NOMO-1 treated with DMSO at 0.1 percent for 48 hours (cell line): Measurements from ENCODE around the gene LRRTM4.
A peak's percentile ranks its signal among the peaks of the same experiment; 100 is the strongest.

ENCODE experiments used
- DNase-seq: peaks from one replicate; lab custom pipeline; 2025; ENCODE audit not compliant: unreplicated experiment; lab: John Stamatoyannopoulos, UW

LRRTM4 gene

GRCh38 chr2:77521931-77522470 is at the start of gene LRRTM4:
Gene LRRTM4, minus strand, starts transcription at chr2:77522376.
- peak; percentile 9 for DNase-seq

GRCh38 chr2:77571545-77571944 is 49.4 kb upstream of the LRRTM4 start:
- DNase-seq: no peak

GRCh38 chr2:77567723-77568122 is 45.5 kb upstream of the LRRTM4 start:
- DNase-seq: no peak

- no peak for DNase-seq
These were observed 44.4 kb upstream of the LRRTM4 start for GRCh38 chr2:77566582-77566981.

- DNase-seq: no peak
These were observed 44.0 kb upstream of the LRRTM4 start for GRCh38 chr2:77566131-77566530.

- DNase-seq: no peak
These were observed 30.8 kb upstream of the LRRTM4 start for GRCh38 chr2:77552956-77553355.

GRCh38 chr2:77538031-77538430 is 15.9 kb upstream of the LRRTM4 start:
- DNase-seq: no peak

GRCh38 chr2:77522888-77523287 is 712 bp upstream of the LRRTM4 start:
- DNase-seq: no peak

- DNase-seq: no peak
These were observed 656 bp downstream of the LRRTM4 start for GRCh38 chr2:77521548-77521891.

GRCh38 chr2:77520641-77521547 is 1.3 kb downstream of the LRRTM4 start:
- DNase-seq: no peak

GRCh38 chr2:77519888-77520506 is 2.2 kb downstream of the LRRTM4 start:
- no peak for DNase-seq

GRCh38 chr2:77519164-77519887 is 2.9 kb downstream of the LRRTM4 start:
- DNase-seq: no peak

- DNase-seq: no peak
These were observed 3.9 kb downstream of the LRRTM4 start for GRCh38 chr2:77518311-77518710.

GRCh38 chr2:77513191-77513590 is 9.0 kb downstream of the LRRTM4 start:
- no peak for DNase-seq

GRCh38 chr2:77512507-77512906 is 9.7 kb downstream of the LRRTM4 start:
- DNase-seq: no peak

GRCh38 chr2:77508511-77508910 is 13.7 kb downstream of the LRRTM4 start:
- no peak for DNase-seq

- DNase-seq: no peak
These were observed 14.5 kb downstream of the LRRTM4 start for GRCh38 chr2:77507657-77508056.

GRCh38 chr2:77488141-77488540 is 34.0 kb downstream of the LRRTM4 start:
- no peak for DNase-seq

GRCh38 chr2:77487074-77487803 is 34.9 kb downstream of the LRRTM4 start:
- DNase-seq: no peak

- no peak for DNase-seq
These were observed 38.1 kb downstream of the LRRTM4 start for GRCh38 chr2:77484026-77484425.

- DNase-seq: no peak
These were observed 42.3 kb downstream of the LRRTM4 start for GRCh38 chr2:77479895-77480294.
